WTC11 (cell line): ENCODE data around the gene PLA2G1B. TPM values are rescaled to one million over a fixed set of nuclear protein-coding genes. Genes with fewer than 3 reads are reported as not detected.
A peak's percentile ranks its signal among the peaks of the same experiment; 100 is the strongest.

Source experiments
- ATAC-seq: fragments of 200-7000 bp; cut with Tn5 transposase; 2 replicates; pipeline ENCODE4 v1.10.0; 2021; ENCODE audit warnings: mild to moderate bottlenecking, moderate library complexity
- CTCF ChIA-PET: fragments of 300-600 bp; sonication (Branson Sonifier 250); formaldehyde crosslinking; loops from one replicate; lab custom pipeline; 2021; ENCODE audit warnings: antibody characterized with exemption; lab: Charles Lee
- POLR2A ChIA-PET: fragments of 350-600 bp; sonication (Branson Sonifier 250); formaldehyde crosslinking; loops from one replicate; lab custom pipeline; 2021; ENCODE audit warnings: antibody characterized with exemption; lab: Charles Lee
- DNase-seq: peaks from one replicate; pipeline ENCODE4 v3.0.0; 2021; ENCODE audit warnings: low spot score
- H3K27ac Mint-ChIP-seq: 2 replicates; pipeline ENCODE4 v1.8.0; 2021; ENCODE audit warnings: mixed read lengths
- H3K27me3 Mint-ChIP-seq: 2 replicates; pipeline ENCODE4 v1.8.0; 2021; ENCODE audit warnings: low read depth, mild to moderate bottlenecking, moderate library complexity, mixed read lengths
- H3K36me3 Mint-ChIP-seq: 2 replicates; pipeline ENCODE4 v1.8.0; 2021; ENCODE audit warnings: mixed read lengths
- H3K4me1 Mint-ChIP-seq: 2 replicates; pipeline ENCODE4 v1.8.0; 2022; ENCODE audit warnings: mixed read lengths
- H3K4me3 Mint-ChIP-seq: 2 replicates; pipeline ENCODE4 v1.8.0; 2021; ENCODE audit warnings: mild to moderate bottlenecking, moderate library complexity, mixed read lengths
- H3K9me3 Mint-ChIP-seq: 2 replicates; pipeline ENCODE4 v1.8.0; 2021; ENCODE audit warnings: mixed read lengths
- ATF1 ChIP-seq: sonication (generic); formaldehyde crosslinking; IDR thresholded peaks from 2 replicates; pipeline ENCODE4 v1.8.1; 2023; ENCODE audit warnings: mild to moderate bottlenecking, moderate library complexity, missing genetic modification reagents
- CREM ChIP-seq: sonication (generic); formaldehyde crosslinking; IDR thresholded peaks from 2 replicates; pipeline ENCODE4 v1.8.1; 2022; ENCODE audit warnings: mild to moderate bottlenecking, missing genetic modification reagents, moderate library complexity
- ETV6 ChIP-seq: sonication (generic); formaldehyde crosslinking; IDR thresholded peaks from 2 replicates; pipeline ENCODE4 v1.8.1; 2022; ENCODE audit warnings: mild to moderate bottlenecking, missing genetic modification reagents
- GABPB1 ChIP-seq: sonication (generic); formaldehyde crosslinking; IDR thresholded peaks from 2 replicates; pipeline ENCODE4 v1.8.1; 2023; ENCODE audit warnings: mild to moderate bottlenecking, missing genetic modification reagents
- IRF2 ChIP-seq: sonication (generic); formaldehyde crosslinking; IDR thresholded peaks from 2 replicates; pipeline ENCODE4 v1.8.0; 2022; ENCODE audit warnings: low read depth, missing genetic modification reagents, borderline replicate concordance
- JUN ChIP-seq: sonication (generic); formaldehyde crosslinking; IDR thresholded peaks from 2 replicates; pipeline ENCODE4 v1.8.0; 2023; ENCODE audit warnings: mild to moderate bottlenecking, missing genetic modification reagents
- NFATC4 ChIP-seq: fragments of 250-450 bp; sonication (Bioruptor Pico); IDR thresholded peaks from 2 replicates; pipeline ENCODE4 v1.9.0; 2021; ENCODE audit warnings: mild to moderate bottlenecking
- SP1 ChIP-seq: sonication (generic); formaldehyde crosslinking; conservative IDR thresholded peaks from 2 replicates; pipeline ENCODE4 v1.8.1; 2022; ENCODE audit warnings: missing genetic modification reagents
- TCF7 ChIP-seq: sonication (generic); formaldehyde crosslinking; IDR thresholded peaks from 2 replicates; pipeline ENCODE4 v1.8.0; 2022; ENCODE audit warnings: mild to moderate bottlenecking, low read depth, missing genetic modification reagents, moderate library complexity
- ZNF121 ChIP-seq: sonication (generic); formaldehyde crosslinking; IDR thresholded peaks from 2 replicates; pipeline ENCODE4 v1.8.0; 2023; ENCODE audit warnings: missing genetic modification reagents
- ZNF423 ChIP-seq: fragments of 250-450 bp; sonication (Bioruptor Pico); IDR thresholded peaks from 2 replicates; pipeline ENCODE4 v2.1.2; 2022; ENCODE audit warnings: mild to moderate bottlenecking, moderate library complexity
- total RNA-seq: library from RNA; stranded (reverse); gene quantifications from 3 replicates; pipeline ENCODE4 v1.2.3, GENCODE V29; 2021
- TF ChIP-seq, protein P1 (sequence below): sonication (generic); formaldehyde crosslinking; IDR thresholded peaks from 2 replicates; pipeline ENCODE4 v1.8.1; 2022; ENCODE audit warnings: mild to moderate bottlenecking, moderate library complexity, missing genetic modification reagents
- TF ChIP-seq, protein P2 (sequence below): sonication (generic); formaldehyde crosslinking; IDR thresholded peaks from 2 replicates; pipeline ENCODE4 v1.8.0; 2022; ENCODE audit warnings: missing genetic modification reagents
- TF ChIP-seq, protein P3 (sequence below): sonication (generic); formaldehyde crosslinking; IDR thresholded peaks from 2 replicates; pipeline ENCODE4 v1.8.1; 2022; ENCODE audit warnings: mild to moderate bottlenecking, missing genetic modification reagents, moderate library complexity, borderline replicate concordance
- TF ChIP-seq, protein P4 (sequence below): sonication (generic); formaldehyde crosslinking; IDR thresholded peaks from 2 replicates; pipeline ENCODE4 v1.8.0; 2022; ENCODE audit warnings: mild to moderate bottlenecking, missing genetic modification reagents
- TF ChIP-seq, protein P5 (sequence below): fragments of 250-450 bp; sonication (Bioruptor Pico); IDR thresholded peaks from 2 replicates; pipeline ENCODE4 v1.9.0; 2021; ENCODE audit warnings: mild to moderate bottlenecking, borderline replicate concordance

Gene PLA2G1B
- total RNA-seq, 1 experiment from 2014 or later: 1.8 TPM

DNA sequence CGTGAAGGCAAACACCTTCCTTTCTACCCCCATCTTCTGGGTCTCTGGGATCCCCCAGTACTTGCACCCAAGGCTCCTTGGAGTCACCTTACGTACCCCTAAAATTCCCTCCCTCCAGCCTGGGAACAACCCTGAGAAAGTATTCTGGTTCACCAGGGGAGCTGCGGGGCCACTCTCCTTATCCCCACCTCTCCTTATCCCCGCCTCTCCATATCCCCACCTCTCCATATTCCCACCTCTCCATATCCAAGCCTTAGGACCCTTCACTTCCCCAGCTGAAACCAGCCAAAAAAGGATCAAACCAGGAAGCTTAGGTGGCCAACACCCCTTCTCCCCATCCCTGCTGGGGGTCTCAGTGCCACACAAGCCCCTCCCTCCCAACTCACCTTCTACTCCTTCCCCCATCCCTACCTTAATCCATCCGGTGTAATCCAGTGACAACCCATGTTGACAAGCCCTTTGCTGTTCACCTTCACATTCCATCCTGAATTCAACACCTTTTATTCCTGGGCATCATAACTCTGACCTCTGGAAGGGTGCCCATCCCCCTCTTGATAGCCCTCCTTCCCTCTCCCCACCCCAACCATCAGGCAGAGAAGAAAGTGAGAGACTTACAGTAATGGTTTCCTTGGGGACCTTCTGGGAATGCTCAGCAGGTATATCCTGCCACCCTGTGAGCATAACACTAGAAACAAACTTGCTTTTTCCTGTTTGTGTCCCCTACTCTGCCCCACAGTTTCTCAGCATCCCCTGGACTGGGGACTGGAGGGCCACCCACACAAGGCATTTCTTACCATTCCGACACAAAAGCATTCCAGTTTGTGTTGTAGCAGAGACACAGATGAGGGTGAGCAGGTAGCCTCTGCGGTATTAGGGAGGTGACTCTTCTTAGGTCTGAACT is 43.0 kb upstream of the PLA2G1B start:
- Mint-ChIP-seq H3K27me3 (peaks cover 38% of the 10 kb centered on the region), H3K9me3 (no peaks in the 10 kb centered on the region), H3K4me1 (peaks cover 54% of the 10 kb centered on the region), H3K36me3 (peaks cover 4% of the 10 kb centered on the region; the same call in 1 of the 2 replicates), H3K27ac (peak overlapping the region; percentile 66; the same call in 1 of the 2 replicates), H3K4me3 (peak overlapping the region; percentile 77)
- CTCF ChIA-PET: interaction anchor here (0.7 to 3.6 kb wide), 7 partner anchors 9 to 69 kb away, joined by 3 to 31 read pairs (median 5); partner anchors contain the start of gene SIRT4
- POLR2A ChIA-PET: interaction anchor here (1.3 to 1.4 kb wide), 3 partner anchors 9 to 24 kb away, joined by 5 to 7 read pairs (median 6); no protein-coding TSS in a partner anchor
- peak; percentile 15 for ATAC-seq
- no peak for DNase-seq
- TF ChIP-seq NFATC4: no peak
- TF ChIP-seq IRF2: no peak
- TF ChIP-seq ZNF423: peak; percentile 68; the same call in 1 of the 2 replicates
- TF ChIP-seq, protein P1, sequence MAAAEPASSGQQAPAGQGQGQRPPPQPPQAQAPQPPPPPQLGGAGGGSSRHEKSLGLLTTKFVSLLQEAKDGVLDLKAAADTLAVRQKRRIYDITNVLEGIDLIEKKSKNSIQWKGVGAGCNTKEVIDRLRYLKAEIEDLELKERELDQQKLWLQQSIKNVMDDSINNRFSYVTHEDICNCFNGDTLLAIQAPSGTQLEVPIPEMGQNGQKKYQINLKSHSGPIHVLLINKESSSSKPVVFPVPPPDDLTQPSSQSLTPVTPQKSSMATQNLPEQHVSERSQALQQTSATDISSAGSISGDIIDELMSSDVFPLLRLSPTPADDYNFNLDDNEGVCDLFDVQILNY: no peak
- TF ChIP-seq CREM (CRISPR knock-in tag): no peak
- TF ChIP-seq, protein P2, sequence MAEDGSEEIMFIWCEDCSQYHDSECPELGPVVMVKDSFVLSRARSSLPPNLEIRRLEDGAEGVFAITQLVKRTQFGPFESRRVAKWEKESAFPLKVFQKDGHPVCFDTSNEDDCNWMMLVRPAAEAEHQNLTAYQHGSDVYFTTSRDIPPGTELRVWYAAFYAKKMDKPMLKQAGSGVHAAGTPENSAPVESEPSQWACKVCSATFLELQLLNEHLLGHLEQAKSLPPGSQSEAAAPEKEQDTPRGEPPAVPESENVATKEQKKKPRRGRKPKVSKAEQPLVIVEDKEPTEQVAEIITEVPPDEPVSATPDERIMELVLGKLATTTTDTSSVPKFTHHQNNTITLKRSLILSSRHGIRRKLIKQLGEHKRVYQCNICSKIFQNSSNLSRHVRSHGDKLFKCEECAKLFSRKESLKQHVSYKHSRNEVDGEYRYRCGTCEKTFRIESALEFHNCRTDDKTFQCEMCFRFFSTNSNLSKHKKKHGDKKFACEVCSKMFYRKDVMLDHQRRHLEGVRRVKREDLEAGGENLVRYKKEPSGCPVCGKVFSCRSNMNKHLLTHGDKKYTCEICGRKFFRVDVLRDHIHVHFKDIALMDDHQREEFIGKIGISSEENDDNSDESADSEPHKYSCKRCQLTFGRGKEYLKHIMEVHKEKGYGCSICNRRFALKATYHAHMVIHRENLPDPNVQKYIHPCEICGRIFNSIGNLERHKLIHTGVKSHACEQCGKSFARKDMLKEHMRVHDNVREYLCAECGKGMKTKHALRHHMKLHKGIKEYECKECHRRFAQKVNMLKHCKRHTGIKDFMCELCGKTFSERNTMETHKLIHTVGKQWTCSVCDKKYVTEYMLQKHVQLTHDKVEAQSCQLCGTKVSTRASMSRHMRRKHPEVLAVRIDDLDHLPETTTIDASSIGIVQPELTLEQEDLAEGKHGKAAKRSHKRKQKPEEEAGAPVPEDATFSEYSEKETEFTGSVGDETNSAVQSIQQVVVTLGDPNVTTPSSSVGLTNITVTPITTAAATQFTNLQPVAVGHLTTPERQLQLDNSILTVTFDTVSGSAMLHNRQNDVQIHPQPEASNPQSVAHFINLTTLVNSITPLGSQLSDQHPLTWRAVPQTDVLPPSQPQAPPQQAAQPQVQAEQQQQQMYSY (CRISPR knock-in tag): peak; percentile 56; the same call in 1 of the 2 replicates
- no peak for TF ChIP-seq GABPB1
- TF ChIP-seq TCF7 (CRISPR knock-in tag): no peak
- TF ChIP-seq ETV6 (CRISPR knock-in tag): 0 out of 2 replicates have a peak, but pooled peaks have one; percentile 22
- TF ChIP-seq, protein P3, sequence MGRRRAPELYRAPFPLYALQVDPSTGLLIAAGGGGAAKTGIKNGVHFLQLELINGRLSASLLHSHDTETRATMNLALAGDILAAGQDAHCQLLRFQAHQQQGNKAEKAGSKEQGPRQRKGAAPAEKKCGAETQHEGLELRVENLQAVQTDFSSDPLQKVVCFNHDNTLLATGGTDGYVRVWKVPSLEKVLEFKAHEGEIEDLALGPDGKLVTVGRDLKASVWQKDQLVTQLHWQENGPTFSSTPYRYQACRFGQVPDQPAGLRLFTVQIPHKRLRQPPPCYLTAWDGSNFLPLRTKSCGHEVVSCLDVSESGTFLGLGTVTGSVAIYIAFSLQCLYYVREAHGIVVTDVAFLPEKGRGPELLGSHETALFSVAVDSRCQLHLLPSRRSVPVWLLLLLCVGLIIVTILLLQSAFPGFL (CRISPR knock-in tag): no peak
- TF ChIP-seq, protein P4, sequence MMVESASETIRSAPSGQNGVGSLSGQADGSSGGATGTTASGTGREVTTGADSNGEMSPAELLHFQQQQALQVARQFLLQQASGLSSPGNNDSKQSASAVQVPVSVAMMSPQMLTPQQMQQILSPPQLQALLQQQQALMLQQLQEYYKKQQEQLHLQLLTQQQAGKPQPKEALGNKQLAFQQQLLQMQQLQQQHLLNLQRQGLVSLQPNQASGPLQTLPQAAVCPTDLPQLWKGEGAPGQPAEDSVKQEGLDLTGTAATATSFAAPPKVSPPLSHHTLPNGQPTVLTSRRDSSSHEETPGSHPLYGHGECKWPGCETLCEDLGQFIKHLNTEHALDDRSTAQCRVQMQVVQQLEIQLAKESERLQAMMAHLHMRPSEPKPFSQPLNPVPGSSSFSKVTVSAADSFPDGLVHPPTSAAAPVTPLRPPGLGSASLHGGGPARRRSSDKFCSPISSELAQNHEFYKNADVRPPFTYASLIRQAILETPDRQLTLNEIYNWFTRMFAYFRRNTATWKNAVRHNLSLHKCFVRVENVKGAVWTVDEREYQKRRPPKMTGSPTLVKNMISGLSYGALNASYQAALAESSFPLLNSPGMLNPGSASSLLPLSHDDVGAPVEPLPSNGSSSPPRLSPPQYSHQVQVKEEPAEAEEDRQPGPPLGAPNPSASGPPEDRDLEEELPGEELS: peak; percentile 27; the same call in 1 of the 2 replicates
- no peak for TF ChIP-seq ATF1
- TF ChIP-seq, protein P5, sequence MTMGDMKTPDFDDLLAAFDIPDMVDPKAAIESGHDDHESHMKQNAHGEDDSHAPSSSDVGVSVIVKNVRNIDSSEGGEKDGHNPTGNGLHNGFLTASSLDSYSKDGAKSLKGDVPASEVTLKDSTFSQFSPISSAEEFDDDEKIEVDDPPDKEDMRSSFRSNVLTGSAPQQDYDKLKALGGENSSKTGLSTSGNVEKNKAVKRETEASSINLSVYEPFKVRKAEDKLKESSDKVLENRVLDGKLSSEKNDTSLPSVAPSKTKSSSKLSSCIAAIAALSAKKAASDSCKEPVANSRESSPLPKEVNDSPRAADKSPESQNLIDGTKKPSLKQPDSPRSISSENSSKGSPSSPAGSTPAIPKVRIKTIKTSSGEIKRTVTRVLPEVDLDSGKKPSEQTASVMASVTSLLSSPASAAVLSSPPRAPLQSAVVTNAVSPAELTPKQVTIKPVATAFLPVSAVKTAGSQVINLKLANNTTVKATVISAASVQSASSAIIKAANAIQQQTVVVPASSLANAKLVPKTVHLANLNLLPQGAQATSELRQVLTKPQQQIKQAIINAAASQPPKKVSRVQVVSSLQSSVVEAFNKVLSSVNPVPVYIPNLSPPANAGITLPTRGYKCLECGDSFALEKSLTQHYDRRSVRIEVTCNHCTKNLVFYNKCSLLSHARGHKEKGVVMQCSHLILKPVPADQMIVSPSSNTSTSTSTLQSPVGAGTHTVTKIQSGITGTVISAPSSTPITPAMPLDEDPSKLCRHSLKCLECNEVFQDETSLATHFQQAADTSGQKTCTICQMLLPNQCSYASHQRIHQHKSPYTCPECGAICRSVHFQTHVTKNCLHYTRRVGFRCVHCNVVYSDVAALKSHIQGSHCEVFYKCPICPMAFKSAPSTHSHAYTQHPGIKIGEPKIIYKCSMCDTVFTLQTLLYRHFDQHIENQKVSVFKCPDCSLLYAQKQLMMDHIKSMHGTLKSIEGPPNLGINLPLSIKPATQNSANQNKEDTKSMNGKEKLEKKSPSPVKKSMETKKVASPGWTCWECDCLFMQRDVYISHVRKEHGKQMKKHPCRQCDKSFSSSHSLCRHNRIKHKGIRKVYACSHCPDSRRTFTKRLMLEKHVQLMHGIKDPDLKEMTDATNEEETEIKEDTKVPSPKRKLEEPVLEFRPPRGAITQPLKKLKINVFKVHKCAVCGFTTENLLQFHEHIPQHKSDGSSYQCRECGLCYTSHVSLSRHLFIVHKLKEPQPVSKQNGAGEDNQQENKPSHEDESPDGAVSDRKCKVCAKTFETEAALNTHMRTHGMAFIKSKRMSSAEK: no peak
- no peak for TF ChIP-seq JUN (CRISPR knock-in tag)
- TF ChIP-seq SP1 (CRISPR knock-in tag): no peak
- TF ChIP-seq ZNF121 (CRISPR knock-in tag): no peak
